ENCODE measurements around the gene SERINC5.
"Not testable (repeated sequence)": the region's sequence is repeated elsewhere in the genome, so short reads cannot be mapped to it uniquely, and the experiment has no call there.

SERINC5 gene

DNA sequence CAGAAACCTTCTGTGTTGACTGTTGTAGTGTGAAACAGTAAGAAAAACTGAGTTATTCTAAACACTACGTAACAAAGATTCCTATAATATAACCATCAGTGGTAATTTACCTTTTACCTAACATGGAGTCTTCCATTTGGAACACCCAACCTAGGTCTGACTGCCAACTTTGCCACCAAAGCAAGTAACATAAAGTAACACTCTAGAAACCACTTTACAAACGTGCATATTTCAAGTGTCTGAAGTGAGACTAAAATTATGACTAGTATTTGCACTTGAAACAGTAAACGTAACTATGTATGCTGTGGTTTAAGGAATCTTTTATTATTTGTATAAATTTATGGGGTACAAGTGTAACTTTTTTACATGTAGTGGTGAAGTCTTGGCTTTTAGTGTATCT is 95.6 kb downstream of the SERINC5 start:
- no peak for DNase-seq

DNA sequence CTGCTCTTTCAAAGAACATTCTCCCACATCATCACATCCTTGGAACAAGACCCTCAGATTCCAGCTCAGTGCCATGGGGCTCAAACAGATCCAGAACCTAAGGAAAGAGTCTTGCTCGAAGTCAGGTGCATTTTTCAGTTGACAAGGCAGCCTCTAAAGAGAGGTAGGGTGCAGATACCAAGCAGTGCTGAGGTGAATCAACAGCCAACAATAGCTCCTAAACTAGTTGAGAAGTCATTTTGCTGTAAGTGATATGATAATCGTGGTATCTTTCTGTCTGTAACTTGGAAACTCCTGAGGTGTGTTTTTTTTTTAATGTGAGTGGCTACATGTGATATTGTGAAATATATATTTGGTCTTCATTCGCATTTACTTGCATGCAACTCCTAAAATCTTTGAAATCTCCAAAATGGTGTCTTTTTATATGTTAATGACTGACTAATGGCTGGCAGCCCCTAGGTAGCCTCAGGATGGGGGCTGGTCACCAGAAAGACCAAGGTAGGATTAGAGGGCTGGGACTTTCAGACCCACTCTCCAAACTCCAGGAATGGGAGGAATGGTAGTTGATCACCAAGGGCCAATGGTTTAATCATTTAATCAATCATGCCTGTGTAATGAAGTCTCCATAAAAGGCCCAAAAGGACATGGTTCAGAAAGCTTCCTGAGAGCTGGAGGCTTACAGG is 96.6 kb downstream of the SERINC5 start:
- DNase-seq, result no peak

- no peak for DNase-seq
Observed at GRCh38 chr5:80156156-80156555, 99.7 kb downstream of the SERINC5 start.

DNA sequence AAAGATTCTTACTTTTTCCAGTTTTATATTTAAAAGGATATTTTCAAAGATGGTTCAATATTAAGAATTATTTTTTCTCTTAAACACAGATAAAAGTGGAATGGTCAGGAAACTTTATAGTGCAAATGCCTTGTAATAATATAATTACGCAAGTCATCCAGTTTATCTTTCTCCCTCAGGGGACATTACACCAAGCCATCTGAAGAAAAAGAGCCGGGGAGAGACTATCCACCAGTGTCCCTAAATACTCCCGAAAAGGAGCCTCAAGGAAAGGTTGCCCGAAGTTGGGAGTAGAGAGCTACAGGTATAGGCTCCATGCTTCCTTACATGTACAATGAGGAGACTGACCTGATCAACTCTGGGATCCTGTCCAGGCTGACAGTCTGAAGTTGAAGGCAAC is 101.1 kb downstream of the SERINC5 start:
- no peak for DNase-seq

GRCh38 chr5:80154289-80154688 is 101.6 kb downstream of the SERINC5 start:
- not testable (repeated sequence) for DNase-seq

- DNase-seq, result no peak
Observed at GRCh38 chr5:80153586-80154126, 102.2 kb downstream of the SERINC5 start.

GRCh38 chr5:80152778-80153177 is 103.1 kb downstream of the SERINC5 start:
- no peak for DNase-seq

GRCh38 chr5:80151890-80152289 is 104.0 kb downstream of the SERINC5 start:
- no peak for DNase-seq

GRCh38 chr5:80150731-80151130 is 105.1 kb downstream of the SERINC5 start:
- no peak for DNase-seq

- no peak for DNase-seq
Observed at GRCh38 chr5:80149161-80149609, 106.7 kb downstream of the SERINC5 start.

DNA sequence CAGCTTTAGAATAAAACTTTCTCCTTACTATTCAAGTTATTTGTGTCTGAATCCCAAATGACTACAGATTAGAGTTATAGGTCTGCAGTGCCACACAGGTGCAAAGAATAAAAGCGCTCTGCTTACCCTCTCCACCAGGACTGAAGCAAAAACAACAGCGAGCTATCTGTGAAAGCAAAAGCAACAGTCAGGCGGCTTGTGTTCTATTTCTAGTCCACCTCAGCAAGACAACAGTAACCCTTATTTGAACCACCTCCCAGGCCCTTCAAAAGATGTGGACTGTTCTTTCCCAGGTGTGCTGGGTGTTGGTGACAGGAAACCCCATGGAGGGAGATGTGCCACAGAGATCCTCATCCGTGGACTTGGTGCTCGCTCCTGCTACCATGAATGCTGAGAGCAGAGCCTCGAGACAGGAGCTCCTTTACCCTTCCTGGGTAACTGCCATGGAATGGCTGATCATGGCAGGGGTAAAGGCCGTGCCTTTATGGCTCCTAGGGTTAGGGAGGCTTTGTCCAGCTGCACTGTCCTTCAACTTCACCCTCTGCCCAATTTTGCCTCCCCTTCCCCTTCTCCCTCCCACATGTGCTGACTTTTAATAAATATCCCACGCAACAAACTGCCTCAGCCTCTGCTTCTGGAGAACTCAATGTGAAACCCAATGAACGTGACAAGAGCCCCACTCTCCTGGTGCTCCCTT is 108.6 kb downstream of the SERINC5 start:
- DNase-seq, result no peak

DNA sequence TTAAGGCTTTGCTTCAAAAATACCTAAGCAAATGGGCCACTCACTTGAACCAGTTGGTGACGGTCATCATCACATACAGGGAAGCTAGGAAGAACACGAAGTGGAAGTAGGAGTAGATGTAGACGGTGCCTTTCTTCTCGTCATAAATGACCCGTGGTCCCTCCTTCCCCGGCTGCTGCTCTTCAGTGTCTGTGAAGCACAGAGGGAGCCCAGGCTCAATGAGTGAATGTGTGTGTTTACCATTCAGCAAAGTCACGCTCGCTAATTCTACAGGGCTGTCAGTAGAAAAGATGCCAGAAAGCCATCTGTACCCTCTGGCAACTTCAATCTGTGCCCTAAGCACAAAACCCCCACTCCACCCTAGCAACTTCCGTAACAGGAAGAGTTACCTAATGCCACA is 109.8 kb downstream of the SERINC5 start:
- no peak for DNase-seq

- no peak for DNase-seq
Observed at GRCh38 chr5:80143491-80143890, 112.4 kb downstream of the SERINC5 start.

DNA sequence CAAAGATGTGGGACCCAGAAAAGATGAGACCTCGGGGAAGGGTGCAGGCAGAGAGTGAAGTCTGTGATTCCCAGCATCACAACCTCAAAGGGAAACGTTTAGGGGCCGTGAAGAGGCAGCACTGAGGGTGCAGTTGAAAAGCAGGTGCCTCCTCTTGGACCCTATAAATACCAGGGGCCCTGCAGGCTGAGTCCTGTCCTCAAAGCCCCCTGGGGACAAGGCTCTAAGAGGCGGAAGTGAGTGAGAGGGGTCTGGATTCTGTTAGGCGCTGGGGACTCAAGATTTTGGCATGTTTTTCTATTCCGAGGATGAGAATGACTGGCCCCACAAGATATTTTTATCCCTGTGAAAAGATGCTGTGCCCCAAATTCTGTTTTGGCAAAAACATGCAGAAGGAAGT is 112.9 kb downstream of the SERINC5 start:
- no peak for DNase-seq

GRCh38 chr5:80141681-80142080 is 114.2 kb downstream of the SERINC5 start:
- DNase-seq, result no peak

GRCh38 chr5:80141147-80141671 is 114.6 kb downstream of the SERINC5 start:
- no peak for DNase-seq

GRCh38 chr5:80140496-80140895 is 115.4 kb downstream of the SERINC5 start:
- no peak for DNase-seq

GRCh38 chr5:80139466-80139972 is 116.3 kb downstream of the SERINC5 start:
- no peak for DNase-seq

DNA sequence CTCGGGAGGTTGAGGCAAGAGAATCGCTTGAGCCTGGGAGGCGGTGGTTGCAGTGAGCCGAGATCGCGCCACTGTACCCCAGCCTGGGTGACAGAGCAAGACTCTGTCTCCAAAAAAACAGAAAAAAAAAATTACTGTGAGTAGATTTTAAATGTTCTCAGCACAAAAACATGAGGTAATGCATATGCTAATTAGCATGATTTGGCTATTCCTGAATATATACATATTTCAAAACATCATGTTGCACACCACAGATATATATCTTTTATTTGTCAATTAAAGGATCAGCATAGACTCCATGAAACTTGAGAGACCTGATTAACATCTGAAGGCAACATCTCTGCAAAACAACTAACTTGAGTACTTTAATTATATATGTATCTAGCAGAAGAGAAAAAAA is 117.4 kb downstream of the SERINC5 start:
- DNase-seq, result no peak

DNA sequence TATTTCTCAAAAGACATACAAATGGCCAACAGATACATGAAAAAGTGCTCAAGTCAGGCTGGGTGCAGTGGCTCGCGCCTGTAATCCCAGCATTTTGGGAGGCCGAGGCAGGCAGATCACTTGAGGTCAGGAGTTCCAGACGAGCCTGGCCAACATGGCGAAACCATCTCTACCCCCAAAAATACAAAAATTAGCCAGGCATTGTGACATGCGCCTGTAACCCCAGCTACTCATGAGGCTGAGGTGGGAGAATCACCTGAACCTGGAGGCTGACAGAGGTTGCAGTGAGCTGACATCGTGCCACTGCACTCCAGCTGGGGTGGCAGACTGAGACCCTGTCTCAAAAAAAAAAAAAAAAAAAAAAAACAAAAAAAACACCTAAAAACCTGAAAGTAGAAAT is 119.0 kb downstream of the SERINC5 start:
- not testable (repeated sequence) for DNase-seq

DNA sequence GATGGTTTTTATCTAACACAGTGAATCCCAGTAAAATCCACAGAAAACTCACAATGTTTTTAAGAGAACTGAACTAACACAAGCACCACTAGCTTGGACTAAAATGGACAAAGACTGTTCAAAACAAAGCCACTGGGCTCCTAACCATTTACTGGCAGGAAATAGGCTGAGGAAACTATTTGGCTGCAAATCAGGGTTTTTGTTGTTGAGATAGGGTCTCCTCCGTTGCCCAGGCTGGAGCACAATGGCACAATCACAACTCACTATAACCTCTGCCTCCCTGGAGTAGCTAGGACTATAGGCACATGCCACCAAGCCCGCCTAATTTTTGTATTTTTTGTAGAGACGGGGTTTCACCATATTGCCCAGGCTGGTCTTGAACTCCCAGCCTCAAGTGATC is 121.0 kb downstream of the SERINC5 start:
- no peak for DNase-seq

DNA sequence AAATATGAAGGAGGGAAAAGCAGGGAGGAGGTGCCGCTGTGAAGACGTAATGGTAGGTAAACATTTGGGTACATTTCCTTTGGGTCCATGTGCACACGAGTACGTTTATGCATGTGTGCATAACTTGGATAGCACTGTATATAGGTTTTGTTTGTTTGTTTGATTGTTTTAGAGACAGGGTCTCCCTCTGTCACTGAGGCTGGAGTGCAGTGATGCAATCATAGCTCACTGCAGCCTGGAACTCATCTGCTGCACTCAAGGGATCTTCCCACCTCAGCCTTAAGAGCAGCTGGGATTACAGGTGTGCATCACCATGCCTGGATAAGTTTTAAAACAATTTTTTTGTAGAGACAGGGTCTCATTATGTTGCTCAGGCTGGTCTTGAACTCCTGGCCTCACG is 126.7 kb downstream of the SERINC5 start:
- DNase-seq, result no peak

DNA sequence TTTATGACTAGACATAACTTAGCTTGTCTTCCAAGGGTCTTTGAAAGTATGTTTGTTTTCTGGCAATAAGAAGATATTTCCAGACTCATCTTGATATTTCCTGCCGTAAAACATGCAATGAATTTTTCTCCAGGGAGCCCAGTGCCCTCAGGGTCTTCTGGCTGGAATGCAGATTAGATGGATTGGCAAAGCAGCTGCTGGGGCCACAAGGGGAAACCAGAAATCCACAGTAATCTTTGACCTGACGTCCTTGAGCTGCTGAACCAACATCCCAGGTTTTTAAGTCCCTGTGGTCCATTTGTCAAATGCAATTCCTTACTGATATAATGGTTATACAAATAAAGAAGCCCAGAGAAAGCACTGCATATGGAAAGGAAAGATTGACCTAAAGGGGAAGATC is 127.7 kb downstream of the SERINC5 start:
- DNase-seq, result no peak

GRCh38 chr5:80127116-80127552 is 128.7 kb downstream of the SERINC5 start:
- no peak for DNase-seq

Measured in activated gamma-delta T cell treated with Interleukin-2 at 50 U/mL for 16 hours (primary cell).